IPS-18c (cell line): ENCODE measurements around the gene CDYL.

ENCODE experiments used
- H3K4me3 ChIP-seq: 2 replicates; pipeline ENCODE4 v1.7.0; 2013; ENCODE audit warnings: low read depth, mild to moderate bottlenecking, low read length, moderate library complexity; ENCODE audit not compliant: insufficient read depth
- H3K9me3 ChIP-seq: one replicate; pipeline ENCODE4 v1.6.1; 2013; ENCODE audit warnings: mild to moderate bottlenecking, low read length, moderate library complexity; ENCODE audit not compliant: control insufficient read depth, insufficient read depth

CDYL gene

GRCh38 chr6:4880363-4880762 is 104.2 kb downstream of the CDYL start:
- H3K4me3 ChIP-seq = no peak overlapping the region
- no peaks in the 10 kb centered on the region for H3K9me3 ChIP-seq

DNA sequence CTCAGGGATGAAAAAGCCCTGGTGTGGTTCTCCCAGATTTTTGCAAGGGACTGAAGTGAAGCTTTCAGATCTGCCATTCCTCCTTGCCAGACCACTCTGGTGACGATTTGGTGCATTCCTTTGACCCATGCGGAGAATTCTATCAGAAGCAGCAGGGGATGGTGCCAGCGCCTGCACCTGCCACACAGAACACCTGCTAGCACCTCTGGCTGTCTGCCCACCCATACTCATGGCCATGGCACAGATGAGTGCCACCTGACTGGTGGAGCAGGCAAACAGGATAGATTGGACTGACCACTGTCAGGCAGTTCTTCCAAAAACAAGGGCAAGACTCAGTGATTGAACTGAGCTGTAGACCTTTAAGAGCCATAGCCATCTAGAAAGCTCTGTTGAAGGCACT is 107.1 kb downstream of the CDYL start:
- Histone ChIP-seq H3K4me3 (no peak overlapping the region), H3K9me3 (no peaks in the 10 kb centered on the region)

DNA sequence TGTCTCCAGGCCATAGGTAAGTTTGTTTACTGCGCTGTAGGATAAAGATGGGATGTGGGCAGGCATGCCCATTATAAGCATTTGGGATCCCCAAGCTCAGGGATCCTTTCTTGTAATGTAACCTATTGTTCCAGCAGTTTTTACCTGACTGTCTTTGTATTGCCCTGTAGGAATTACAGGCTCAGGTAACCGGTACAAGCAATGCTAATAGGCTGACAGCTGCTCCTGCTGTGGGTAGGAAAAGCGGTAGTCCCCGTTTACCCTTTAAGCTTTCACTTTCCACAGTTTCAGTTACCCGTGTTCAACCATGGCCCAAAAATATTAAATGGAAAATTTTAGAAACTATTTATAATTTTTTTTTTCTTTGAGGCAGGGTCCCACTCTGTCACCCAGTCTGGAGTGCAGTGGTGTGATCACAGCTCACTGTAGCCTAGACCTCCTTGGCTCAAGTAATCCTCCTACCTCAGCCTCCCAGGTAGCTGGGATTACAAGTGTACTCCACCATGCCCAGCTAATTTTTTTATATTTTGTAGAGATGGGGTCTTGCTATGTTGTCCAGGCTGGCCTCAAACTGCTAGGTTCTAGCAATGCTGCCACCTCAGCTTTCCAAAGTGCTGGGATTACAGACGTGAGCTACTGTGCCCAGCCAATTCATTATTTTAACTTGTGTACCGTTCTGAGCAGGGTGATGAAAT is 108.6 kb downstream of the CDYL start:
- H3K4me3 ChIP-seq = no peak overlapping the region
- no peaks in the 10 kb centered on the region for H3K9me3 ChIP-seq

DNA sequence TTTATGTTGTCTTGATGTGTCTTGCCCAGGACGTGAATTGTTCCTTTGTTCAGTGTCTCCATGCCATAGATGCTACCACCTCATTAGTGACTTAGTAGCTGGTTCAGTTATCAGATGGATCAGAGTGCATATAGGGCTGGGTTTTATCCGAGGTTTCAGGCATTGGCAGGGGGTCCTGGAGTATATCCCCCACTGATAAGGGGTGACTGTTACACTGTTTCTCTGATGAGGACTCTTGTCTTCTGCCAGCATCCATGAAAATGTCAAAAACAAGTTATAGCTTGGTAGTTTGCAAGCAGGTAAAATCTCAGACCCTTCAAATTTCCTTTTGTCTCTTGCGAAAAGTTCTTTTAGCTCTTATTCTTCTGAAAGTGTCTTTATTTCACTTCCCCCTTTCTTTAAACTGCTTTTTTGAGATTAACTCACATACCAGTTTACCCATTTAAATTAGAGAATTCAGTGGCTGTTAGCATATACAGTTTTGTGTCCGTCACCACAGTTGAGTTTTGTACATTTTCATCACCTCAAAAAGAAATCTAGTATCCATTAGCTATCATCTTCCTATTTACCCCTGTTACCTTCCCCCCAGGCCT is 109.2 kb downstream of the CDYL start:
- no peak overlapping the region for H3K4me3 ChIP-seq

DNA sequence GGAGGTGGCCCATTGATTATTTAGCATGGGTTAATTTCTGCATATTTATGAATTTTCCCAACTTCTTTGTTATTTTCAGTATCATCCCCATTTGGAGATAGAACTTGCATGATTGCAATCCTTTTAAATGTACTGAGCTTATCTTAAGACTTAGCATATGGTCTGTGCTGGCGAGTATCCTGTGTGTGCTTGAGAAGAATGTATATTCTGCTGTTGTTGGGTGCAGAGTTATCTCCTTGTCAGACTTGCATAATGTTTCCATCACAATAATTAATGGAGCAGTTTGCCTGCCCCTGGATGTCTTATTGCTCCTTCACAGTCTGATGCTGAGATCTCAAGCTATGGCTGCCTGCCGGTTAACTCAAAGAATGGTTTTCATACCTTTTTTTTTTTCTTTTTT is 112.6 kb downstream of the CDYL start:
- H3K9me3 ChIP-seq = no peaks in the 10 kb centered on the region
- H3K4me3 ChIP-seq = no peak overlapping the region

More for the DNA sequence above, 109.2 kb downstream of the CDYL start:
- H3K9me3 ChIP-seq = no peaks in the 10 kb centered on the region

- Histone ChIP-seq H3K4me3 (no peak overlapping the region), H3K9me3 (no peaks in the 10 kb centered on the region)
Measured at GRCh38 chr6:4889701-4890100, 113.5 kb downstream of the CDYL start.

DNA sequence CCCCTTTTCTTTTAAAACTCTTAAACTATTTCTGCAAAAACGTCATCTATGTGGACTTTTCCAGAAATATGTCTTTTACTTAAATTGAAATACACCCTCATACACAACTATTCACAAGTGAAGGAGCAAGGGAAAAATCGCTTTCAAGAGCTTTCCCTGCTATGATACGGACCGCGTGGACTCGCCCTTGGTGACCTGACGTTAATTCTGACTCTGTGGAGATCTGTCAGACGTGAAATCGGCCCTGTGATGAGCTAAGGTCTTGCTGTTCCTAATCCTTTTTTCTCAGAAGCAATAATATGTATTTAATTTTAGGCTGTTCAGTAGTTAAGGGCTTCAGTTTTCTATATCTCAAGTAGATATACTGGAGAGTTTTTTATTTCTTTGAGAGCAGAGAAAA is 114.0 kb downstream of the CDYL start:
- Histone ChIP-seq H3K9me3 (no peaks in the 10 kb centered on the region), H3K4me3 (no peak overlapping the region)

DNA sequence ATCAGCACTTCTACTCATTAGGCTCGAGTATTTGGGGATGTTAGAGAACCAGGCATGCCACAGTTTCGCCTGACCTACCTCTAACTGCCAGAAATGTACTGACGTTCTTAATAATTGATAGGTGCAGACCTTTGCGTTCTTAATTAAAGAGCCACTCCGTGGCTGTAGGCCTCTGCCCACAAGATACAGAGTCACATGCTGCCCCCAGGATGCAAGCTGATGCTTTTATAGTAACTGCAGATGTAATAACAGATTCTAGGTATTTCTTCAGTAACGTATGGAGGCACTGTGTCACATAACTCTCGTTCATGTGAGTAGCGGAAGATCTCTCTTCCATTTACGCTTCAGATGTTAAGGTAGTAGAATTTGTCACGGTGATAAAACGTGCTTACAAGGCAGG is 114.4 kb downstream of the CDYL start:
- H3K4me3 ChIP-seq = no peak overlapping the region
- H3K9me3 ChIP-seq = no peaks in the 10 kb centered on the region

DNA sequence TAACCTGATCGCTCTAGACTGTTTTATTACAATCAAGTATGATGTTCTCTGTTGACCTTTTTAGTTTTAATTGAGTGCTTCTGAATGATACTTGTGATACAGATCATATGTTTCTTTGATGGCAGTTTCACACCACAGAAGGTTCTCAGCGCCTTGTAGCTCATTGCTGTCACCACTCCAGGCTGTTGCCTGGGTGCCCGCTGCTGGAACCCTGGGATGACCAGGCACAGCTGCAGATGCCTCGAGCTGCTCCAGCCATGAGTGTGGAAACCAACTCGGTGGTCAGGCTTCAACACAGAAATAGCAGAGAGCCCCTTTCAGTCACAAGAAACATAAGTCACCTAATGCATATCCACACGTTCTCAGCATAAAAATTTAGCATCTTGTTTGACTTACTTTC is 114.9 kb downstream of the CDYL start:
- H3K4me3 ChIP-seq = no peak overlapping the region
- no peaks in the 10 kb centered on the region for H3K9me3 ChIP-seq

- Histone ChIP-seq H3K9me3 (no peaks in the 10 kb centered on the region), H3K4me3 (no peak overlapping the region)
Measured at GRCh38 chr6:4892785-4893485, 116.7 kb downstream of the CDYL start.

- no peak overlapping the region; the same call in 1 of the 2 replicates for H3K4me3 ChIP-seq
- H3K9me3 ChIP-seq = peaks cover 2% of the 10 kb centered on the region
Measured at GRCh38 chr6:4894049-4894448, 117.8 kb downstream of the CDYL start.

GRCh38 chr6:4895971-4896370 is 119.8 kb downstream of the CDYL start:
- no peak overlapping the region for H3K4me3 ChIP-seq
- H3K9me3 ChIP-seq = peaks cover 2% of the 10 kb centered on the region

DNA sequence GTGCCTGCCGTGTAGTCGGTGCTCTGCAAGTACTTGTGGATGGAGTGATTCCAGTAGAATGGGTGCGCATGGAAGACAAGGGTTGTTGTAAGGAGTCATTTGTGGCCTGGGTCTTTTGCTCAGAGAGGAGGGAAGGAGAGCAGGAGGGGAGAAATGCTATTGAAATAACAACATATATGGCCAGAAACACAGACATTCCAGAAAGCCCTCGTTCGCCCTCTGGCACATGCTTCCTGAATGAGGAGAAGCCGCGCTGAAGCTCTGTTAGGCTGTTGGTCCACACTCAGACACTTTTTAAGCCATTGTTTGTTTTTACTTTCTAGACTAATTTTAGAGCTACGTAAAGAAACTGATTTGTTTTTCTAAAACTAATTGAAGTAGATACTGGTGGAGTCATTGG is 120.2 kb downstream of the CDYL start:
- H3K4me3 ChIP-seq = no peak overlapping the region
- peaks cover 2% of the 10 kb centered on the region for H3K9me3 ChIP-seq

DNA sequence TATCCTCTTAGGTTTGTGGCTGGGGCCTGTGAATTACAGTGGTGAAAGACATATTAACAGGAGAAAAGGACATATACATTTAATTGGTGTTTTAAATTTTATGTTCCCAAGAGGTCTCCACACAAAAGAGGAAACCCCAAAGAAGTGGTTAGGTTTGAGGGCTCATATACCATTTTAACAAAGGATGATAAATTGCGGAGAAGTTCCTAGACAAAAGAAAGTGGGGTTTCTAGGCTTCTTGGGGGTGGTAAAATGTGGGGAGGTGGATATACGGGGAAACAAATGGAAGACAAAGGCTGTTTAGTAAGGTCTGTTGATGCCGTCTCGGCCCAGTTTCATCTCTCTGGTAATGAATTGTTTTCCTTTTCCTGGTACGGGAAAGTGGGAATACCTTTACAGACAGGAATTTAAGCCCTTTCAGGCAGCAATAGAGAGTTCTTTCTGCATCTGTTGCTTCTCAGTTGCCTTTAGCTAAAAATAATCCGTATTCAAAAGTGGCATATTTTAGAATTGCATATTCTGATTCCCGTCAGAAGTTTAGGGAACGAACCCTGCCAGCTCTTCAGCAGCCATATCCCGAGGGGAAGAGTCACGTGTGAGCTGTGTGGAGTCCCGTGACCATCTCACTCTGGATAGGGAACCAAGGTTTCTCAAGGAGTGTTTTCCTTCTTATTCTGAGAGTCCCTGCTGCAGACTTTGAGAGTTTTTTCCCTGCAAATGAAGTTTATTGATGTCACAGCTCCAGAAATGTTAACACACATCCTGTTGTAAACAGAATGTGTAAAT is 123.2 kb downstream of the CDYL start:
- Histone ChIP-seq H3K4me3 (no peak overlapping the region), H3K9me3 (peaks cover 2% of the 10 kb centered on the region)

GRCh38 chr6:4901386-4902061 is 125.3 kb downstream of the CDYL start:
- Histone ChIP-seq H3K4me3 (no peak overlapping the region), H3K9me3 (peaks cover 2% of the 10 kb centered on the region)

- H3K4me3 ChIP-seq = no peak overlapping the region
- H3K9me3 ChIP-seq = peaks cover 2% of the 10 kb centered on the region
Measured at GRCh38 chr6:4902363-4902762, 126.2 kb downstream of the CDYL start.

DNA sequence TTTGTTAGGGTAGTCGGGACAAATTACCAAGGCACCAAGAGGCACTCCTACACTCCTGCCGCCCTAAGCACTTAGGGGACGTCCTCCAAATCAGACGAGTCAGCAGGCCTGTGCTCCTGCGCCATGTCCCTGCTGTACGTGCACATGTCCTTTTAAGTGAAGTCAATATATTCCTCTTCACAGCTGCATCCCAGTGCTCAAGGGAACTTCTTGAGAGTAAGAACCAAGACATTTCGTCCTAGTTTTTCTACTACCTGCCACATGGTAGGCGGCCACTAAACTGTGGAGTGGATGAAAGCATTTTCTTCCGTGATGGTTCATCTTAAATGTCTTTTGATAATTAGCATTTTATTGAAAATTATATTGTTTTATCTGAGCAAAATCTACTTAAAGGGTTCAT is 126.9 kb downstream of the CDYL start:
- Histone ChIP-seq H3K9me3 (peaks cover under 1% of the 10 kb centered on the region), H3K4me3 (no peak overlapping the region)
